GM19351 (cell line): ENCODE results near the gene BET1L.
"Not testable (repeated sequence)": the region's sequence is repeated elsewhere in the genome, so short reads cannot be mapped to it uniquely, and the experiment has no call there.

Source experiments
- ATAC-seq: cut with Tn5 transposase; IDR thresholded peaks from one replicate; pipeline ENCODE4 v1.9.1; 2021; ENCODE audit warnings: mild to moderate bottlenecking, moderate library complexity; ENCODE audit not compliant: unreplicated experiment

Gene BET1L

GRCh38 chr11:230431-230830 lies 23.2 kb upstream of the BET1L start:
- ATAC-seq = no peak

- ATAC-seq = no peak
These were observed 20.7 kb upstream of the BET1L start for GRCh38 chr11:227824-228379.

GRCh38 chr11:225734-226453 lies 18.7 kb upstream of the BET1L start:
- no peak for ATAC-seq

- ATAC-seq = no peak
These were observed 17.2 kb upstream of the BET1L start for GRCh38 chr11:224424-224823.

- ATAC-seq = no peak
These were observed 16.7 kb upstream of the BET1L start for GRCh38 chr11:223884-224283.

- no peak for ATAC-seq
These were observed 16.0 kb upstream of the BET1L start for GRCh38 chr11:223026-223789.

GRCh38 chr11:221998-222789 lies 15.0 kb upstream of the BET1L start:
- ATAC-seq = no peak

- ATAC-seq = no peak
These were observed 14.3 kb upstream of the BET1L start for GRCh38 chr11:221539-221938.

- not testable (repeated sequence) for ATAC-seq
These were observed 13.5 kb upstream of the BET1L start for GRCh38 chr11:220641-221215.

GRCh38 chr11:218815-219593 lies 11.8 kb upstream of the BET1L start:
- ATAC-seq = no peak

GRCh38 chr11:217704-218103 lies 10.5 kb upstream of the BET1L start:
- no peak for ATAC-seq

GRCh38 chr11:216081-216974 lies 9.1 kb upstream of the BET1L start:
- ATAC-seq = no peak

GRCh38 chr11:215581-216037 lies 8.4 kb upstream of the BET1L start:
- no peak for ATAC-seq

- ATAC-seq = no peak
These were observed 6.9 kb upstream of the BET1L start for GRCh38 chr11:214083-214482.

- no peak for ATAC-seq
These were observed 5.9 kb upstream of the BET1L start for GRCh38 chr11:213111-213510.

GRCh38 chr11:212150-213100 lies 5.2 kb upstream of the BET1L start:
- ATAC-seq = no peak

- ATAC-seq = no peak
These were observed 4.5 kb upstream of the BET1L start for GRCh38 chr11:211741-212140.

GRCh38 chr11:211295-211694 lies 4.1 kb upstream of the BET1L start:
- no peak for ATAC-seq
